NCI-H146 treated with DMSO at 0.1 percent for 48 hours (cell line): ENCODE measurements around the gene FXR1.
"Not testable (repeated sequence)": the region's sequence is repeated elsewhere in the genome, so short reads cannot be mapped to it uniquely, and the experiment has no call there.

Experiments
- DNase-seq: peaks from one replicate; lab custom pipeline; 2025; ENCODE audit not compliant: unreplicated experiment; lab: John Stamatoyannopoulos, UW

Gene FXR1

DNA sequence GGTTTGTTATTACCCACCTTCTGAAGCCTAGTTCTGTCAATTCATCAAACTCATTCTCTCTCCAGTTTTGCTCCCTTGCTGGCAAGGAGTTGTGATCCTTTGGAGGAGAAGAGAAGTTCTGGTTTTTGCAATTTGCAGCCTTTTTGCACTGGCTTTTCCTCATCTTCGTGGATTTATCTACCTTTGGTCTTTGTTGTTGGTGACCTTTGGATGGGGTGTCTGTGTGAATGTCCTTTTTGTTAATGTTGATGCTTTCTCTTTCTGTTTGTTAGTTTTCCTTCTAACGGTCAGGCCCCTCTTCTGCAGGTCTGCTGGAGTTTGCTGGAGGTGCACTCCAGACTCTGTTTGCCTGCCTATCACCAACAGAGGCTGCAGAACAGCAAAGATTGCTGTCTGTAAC lies 91.0 kb downstream of the FXR1 start:
- not testable (repeated sequence) for DNase-seq

DNA sequence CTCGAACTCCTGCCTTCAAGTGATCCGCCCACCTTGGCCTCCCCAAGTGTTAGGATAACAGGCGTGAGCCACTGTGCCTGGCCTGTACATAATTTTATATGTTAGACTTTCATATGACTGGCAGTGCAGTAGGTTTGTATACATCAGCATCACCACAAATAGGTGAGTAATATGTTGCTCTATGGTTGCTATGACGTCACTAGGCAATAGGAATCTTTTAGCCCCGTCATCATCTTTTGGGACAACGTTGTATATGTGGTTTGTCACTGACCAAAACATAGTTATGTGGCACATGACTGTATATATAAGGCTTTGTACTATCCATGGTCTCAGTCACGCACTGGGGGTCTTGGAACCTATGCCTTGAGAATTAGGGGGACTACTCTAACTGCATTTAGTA lies 94.1 kb downstream of the FXR1 start:
- DNase-seq, result no peak

GRCh38 chr3:181007262-181007661 lies 94.8 kb downstream of the FXR1 start:
- no peak for DNase-seq

DNA sequence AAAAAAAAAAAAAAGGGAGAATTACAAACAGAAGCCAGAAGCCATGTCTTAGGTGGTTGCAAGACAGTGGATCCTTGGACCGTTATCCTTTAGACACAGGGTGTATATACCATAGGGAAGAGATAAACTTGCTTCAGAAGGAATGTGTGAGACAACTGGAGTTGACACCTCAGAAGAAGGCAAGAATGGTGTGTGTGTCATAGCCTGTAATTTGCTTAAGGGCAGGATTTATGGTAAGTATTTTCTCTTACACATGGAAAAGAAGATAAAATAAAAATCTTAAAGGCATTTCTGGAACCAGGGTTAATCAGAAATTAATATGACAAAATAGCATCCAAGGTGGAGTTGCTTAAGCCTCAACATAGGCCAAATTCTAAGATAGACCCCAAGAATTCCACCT lies 96.3 kb downstream of the FXR1 start:
- DNase-seq, result no peak

DNA sequence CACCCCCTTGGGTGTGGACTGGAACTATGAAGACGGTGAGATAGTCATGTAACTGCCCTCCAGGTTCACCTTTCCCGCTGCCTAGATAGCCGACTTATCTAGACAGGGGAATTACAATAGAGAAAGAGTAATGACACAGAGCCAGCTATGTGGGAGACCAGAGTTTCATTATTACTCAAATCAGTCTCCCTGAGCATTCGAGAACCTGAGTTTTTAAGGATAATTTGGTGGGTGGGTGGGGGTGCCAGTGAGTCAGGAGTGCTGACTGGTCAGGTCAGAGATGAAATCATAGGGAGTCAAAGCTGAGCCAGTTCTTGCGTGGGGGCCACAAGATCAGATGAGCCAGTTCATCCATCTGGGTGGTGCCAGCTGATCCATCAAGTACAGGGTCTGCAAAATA lies 96.8 kb downstream of the FXR1 start:
- no peak for DNase-seq

DNA sequence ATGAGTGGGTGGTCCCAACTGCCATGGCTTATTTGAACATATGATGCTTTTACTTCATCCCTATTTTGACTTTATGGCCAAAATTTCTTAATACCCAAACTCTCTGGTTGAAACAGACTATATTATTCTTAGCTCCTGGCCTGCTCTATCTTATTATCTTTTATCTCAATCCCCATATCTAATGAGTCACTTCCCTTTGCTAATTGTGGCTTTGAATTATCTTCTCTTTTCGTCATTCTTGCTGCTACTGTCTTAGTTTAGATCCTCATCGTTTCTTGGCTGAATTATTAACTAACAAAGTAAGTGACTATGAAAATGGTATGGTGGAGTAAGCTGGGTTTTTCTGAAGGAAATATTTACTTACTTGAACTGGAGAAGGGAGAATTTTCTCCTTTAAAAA lies 105.2 kb downstream of the FXR1 start:
- no peak for DNase-seq

GRCh38 chr3:181025204-181025603 lies 112.7 kb downstream of the FXR1 start:
- DNase-seq, result no peak

- DNase-seq, result no peak
These were observed 118.5 kb downstream of the FXR1 start for GRCh38 chr3:181030948-181031347.
